ENCODE results near the gene SNCB. TPM values are rescaled to one million over a fixed set of nuclear protein-coding genes. Genes with fewer than 3 reads are reported as not detected.
A peak's percentile ranks its signal among the peaks of the same experiment; 100 is the strongest.

SNCB gene
- total RNA-seq, 1 experiment from 2014 or later = 6.8 TPM

DNA sequence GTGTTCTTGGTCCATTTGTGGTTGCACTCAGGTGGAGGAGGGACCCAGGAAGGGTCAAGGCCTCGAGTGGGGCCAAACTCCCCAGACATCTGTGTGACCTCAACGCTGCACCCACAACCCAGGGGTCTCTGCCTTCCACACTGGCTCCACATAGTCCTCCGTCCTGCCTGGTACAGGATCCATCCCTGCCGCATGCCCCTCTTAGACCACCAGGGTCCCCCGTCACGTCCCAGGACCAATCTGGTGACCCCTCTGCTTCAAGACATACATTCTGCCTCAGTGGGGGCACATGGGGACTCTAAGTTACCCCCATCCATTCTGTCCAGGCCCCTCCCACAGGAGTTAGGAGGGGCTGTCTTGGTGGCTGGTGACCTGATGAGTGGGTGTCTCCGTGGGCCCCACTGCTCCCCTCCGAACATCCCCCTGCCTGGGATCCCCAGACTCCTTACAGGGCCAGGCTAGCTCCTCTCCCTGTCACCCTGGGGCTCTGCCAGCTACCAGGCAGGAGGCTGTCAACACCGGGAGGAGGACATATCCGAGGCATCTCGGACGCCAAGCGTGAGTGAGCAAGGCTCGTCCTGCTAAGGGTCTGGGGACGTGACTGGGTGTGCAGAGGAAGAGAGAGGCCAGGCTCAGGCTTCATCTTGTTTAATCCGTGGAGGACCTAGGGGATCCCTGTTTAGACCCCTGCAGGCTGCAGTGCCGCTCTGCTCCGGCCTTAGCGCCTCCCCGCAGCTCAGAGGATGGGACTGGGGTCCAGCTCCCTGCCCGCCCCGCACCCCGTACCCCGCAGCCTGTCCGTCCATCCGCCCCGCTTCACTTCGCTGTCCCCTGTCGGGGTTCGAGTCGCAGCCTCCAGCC, 49.3 kb upstream of the SNCB start:
- peak; percentile 23 for ATAC-seq
- Mint-ChIP-seq H3K36me3 (no peaks in the 10 kb centered on the region), H3K4me1 (peaks cover 20% of the 10 kb centered on the region), H3K9me3 (no peaks in the 10 kb centered on the region), H3K27me3 (ENCODE audit: low read depth) (peaks cover 6% of the 10 kb centered on the region), H3K4me3 (no peak overlapping the region), H3K27ac (no peak overlapping the region)
- no peak for DNase-seq (ENCODE audit: low spot score)
- TF ChIP-seq, protein P1, sequence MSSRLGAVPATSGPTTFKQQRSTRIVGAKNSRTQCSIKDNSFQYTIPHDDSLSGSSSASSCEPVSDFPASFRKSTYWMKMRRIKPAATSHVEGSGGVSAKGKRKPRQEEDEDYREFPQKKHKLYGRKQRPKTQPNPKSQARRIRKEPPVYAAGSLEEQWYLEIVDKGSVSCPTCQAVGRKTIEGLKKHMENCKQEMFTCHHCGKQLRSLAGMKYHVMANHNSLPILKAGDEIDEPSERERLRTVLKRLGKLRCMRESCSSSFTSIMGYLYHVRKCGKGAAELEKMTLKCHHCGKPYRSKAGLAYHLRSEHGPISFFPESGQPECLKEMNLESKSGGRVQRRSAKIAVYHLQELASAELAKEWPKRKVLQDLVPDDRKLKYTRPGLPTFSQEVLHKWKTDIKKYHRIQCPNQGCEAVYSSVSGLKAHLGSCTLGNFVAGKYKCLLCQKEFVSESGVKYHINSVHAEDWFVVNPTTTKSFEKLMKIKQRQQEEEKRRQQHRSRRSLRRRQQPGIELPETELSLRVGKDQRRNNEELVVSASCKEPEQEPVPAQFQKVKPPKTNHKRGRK (CRISPR knock-in tag; IDR thresholded peaks at IDR 0.05; ENCODE audit: borderline replicate concordance) = no peak
- TF ChIP-seq FOXP1 (CRISPR knock-in tag; IDR thresholded peaks at IDR 0.05; ENCODE audit: borderline replicate concordance) = 0 out of 2 replicates have a peak, but pooled peaks have one; percentile 6
- ChIA-PET POLR2A (interaction anchor here (0.9 kb wide), 1 partner anchor 137 kb away, joined by 3 read pairs; no protein-coding TSS in a partner anchor), CTCF (interaction anchor here (0.9 to 5.6 kb wide), 12 partner anchors 8 to 144 kb away, joined by 3 to 55 read pairs (median 5); no protein-coding TSS in a partner anchor)

DNA sequence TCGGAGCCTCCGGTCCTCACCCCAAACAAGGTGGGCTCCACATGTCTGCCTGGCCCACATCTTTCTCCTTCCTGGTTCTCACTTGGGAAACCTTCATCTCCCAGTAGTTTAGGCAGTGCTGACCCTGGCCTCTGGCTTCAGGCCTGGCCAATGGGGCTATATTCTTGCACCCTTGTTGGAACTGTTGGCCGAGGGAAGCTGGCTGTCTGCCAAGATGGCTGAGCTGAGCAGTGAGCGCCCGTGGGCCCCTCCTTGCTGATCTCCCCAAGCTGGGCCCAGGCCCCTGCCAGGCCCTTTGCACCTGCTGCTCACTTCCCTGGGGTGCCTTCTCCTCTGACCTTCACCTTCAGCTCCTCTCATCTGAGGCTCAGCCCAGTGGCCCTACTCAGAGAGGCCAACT, 48.2 kb upstream of the SNCB start:
- ATAC-seq (no peak), DNase-seq (ENCODE audit: low spot score) (no peak)
- no peaks in the 10 kb centered on the region for H3K9me3 Mint-ChIP-seq
- no peak overlapping the region for H3K27ac Mint-ChIP-seq
- ChIA-PET CTCF (interaction anchor here (0.9 to 5.6 kb wide), 6 partner anchors 9 to 22 kb away, joined by 4 to 55 read pairs (median 10); no protein-coding TSS in a partner anchor), POLR2A (no interaction called here)
- no peak for TF ChIP-seq JUN (CRISPR knock-in tag; IDR thresholded peaks at IDR 0.05)
- TF ChIP-seq GABPB1 (CRISPR knock-in tag; IDR thresholded peaks at IDR 0.05) = no peak
- TF ChIP-seq, protein P2, sequence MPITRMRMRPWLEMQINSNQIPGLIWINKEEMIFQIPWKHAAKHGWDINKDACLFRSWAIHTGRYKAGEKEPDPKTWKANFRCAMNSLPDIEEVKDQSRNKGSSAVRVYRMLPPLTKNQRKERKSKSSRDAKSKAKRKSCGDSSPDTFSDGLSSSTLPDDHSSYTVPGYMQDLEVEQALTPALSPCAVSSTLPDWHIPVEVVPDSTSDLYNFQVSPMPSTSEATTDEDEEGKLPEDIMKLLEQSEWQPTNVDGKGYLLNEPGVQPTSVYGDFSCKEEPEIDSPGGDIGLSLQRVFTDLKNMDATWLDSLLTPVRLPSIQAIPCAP (CRISPR knock-in tag; IDR thresholded peaks at IDR 0.05) = no peak
- TF ChIP-seq ZNF317 (CRISPR knock-in tag; IDR thresholded peaks at IDR 0.05; ENCODE audit: borderline replicate concordance, low read depth) = no peak
- TF ChIP-seq, protein P3, sequence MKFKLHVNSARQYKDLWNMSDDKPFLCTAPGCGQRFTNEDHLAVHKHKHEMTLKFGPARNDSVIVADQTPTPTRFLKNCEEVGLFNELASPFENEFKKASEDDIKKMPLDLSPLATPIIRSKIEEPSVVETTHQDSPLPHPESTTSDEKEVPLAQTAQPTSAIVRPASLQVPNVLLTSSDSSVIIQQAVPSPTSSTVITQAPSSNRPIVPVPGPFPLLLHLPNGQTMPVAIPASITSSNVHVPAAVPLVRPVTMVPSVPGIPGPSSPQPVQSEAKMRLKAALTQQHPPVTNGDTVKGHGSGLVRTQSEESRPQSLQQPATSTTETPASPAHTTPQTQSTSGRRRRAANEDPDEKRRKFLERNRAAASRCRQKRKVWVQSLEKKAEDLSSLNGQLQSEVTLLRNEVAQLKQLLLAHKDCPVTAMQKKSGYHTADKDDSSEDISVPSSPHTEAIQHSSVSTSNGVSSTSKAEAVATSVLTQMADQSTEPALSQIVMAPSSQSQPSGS (CRISPR knock-in tag; IDR thresholded peaks at IDR 0.05; ENCODE audit: borderline replicate concordance, low read depth) = no peak
- TF ChIP-seq MXD4 (CRISPR knock-in tag; IDR thresholded peaks at IDR 0.05; ENCODE audit: borderline replicate concordance) = no peak
- no peak for TF ChIP-seq CREM (CRISPR knock-in tag; IDR thresholded peaks at IDR 0.05)
- TF ChIP-seq, protein P4, sequence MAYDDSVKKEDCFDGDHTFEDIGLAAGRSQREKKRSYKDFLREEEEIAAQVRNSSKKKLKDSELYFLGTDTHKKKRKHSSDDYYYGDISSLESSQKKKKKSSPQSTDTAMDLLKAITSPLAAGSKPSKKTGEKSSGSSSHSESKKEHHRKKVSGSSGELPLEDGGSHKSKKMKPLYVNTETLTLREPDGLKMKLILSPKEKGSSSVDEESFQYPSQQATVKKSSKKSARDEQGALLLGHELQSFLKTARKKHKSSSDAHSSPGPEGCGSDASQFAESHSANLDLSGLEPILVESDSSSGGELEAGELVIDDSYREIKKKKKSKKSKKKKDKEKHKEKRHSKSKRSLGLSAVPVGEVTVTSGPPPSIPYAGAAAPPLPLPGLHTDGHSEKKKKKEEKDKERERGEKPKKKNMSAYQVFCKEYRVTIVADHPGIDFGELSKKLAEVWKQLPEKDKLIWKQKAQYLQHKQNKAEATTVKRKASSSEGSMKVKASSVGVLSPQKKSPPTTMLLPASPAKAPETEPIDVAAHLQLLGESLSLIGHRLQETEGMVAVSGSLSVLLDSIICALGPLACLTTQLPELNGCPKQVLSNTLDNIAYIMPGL (CRISPR knock-in tag; IDR thresholded peaks at IDR 0.05) = no peak
- no peak for TF ChIP-seq HMGA2 (CRISPR knock-in tag; IDR thresholded peaks at IDR 0.05)
- TF ChIP-seq PRRX2 (CRISPR knock-in tag; IDR thresholded peaks at IDR 0.05) = no peak
- TF ChIP-seq TCF7 (CRISPR knock-in tag; IDR thresholded peaks at IDR 0.05; ENCODE audit: low read depth) = no peak
- TF ChIP-seq ZNF219 (CRISPR knock-in tag; IDR thresholded peaks at IDR 0.05; ENCODE audit: borderline replicate concordance) = no peak
- no peak for TF ChIP-seq OVOL2 (CRISPR knock-in tag; IDR thresholded peaks at IDR 0.05; ENCODE audit: borderline replicate concordance)
- TF ChIP-seq, protein P5, sequence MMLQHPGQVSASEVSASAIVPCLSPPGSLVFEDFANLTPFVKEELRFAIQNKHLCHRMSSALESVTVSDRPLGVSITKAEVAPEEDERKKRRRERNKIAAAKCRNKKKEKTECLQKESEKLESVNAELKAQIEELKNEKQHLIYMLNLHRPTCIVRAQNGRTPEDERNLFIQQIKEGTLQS (CRISPR knock-in tag; conservative IDR thresholded peaks at IDR 0.05) = no peak
- TF ChIP-seq ZNF121 (CRISPR knock-in tag; IDR thresholded peaks at IDR 0.05) = no peak
- peaks cover 6% of the 10 kb centered on the region for H3K27me3 Mint-ChIP-seq (ENCODE audit: low read depth)
- H3K4me1 Mint-ChIP-seq = peaks cover 16% of the 10 kb centered on the region
- no peak overlapping the region for H3K4me3 Mint-ChIP-seq
- no peaks in the 10 kb centered on the region for H3K36me3 Mint-ChIP-seq
